Fibroblast of skin of left biceps (primary cell): ENCODE results near the gene CELA1.

Experiments used
- DNase-seq, 2 experiments: peaks; one replicate each; pipeline ENCODE4 v3.0.0-alpha.2; 2013; ENCODE audit warnings: low read depth in 2 of 2

Gene CELA1

GRCh38 chr12:51346581-51346980 is at the start of gene CELA1:
TSS of gene CELA1 (minus strand) at chr12:51346679. CDS start at chr12:51346638, 41 bp downstream.
- no peak for DNase-seq

GRCh38 chr12:51395283-51396230 is 49.1 kb upstream of the CELA1 start:
- DNase-seq: no peak

- peak; percentile 75 to 77 for DNase-seq
Measured at GRCh38 chr12:51393676-51394545, 47.4 kb upstream of the CELA1 start.

- no peak for DNase-seq
Measured at GRCh38 chr12:51392556-51393237, 46.2 kb upstream of the CELA1 start.

GRCh38 chr12:51391283-51392123 is 45.0 kb upstream of the CELA1 start, which contains the start of gene GALNT6:
TSS of gene GALNT6 (minus strand) at chr12:51391406. CDS start at chr12:51379781, 11,625 bp downstream.
- no peak for DNase-seq

GRCh38 chr12:51390891-51391282 is 44.4 kb upstream of the CELA1 start:
- no peak for DNase-seq

GRCh38 chr12:51390457-51390856 is 44.0 kb upstream of the CELA1 start:
- no peak for DNase-seq

GRCh38 chr12:51389302-51389999 is 43.0 kb upstream of the CELA1 start:
- no peak for DNase-seq

GRCh38 chr12:51388846-51389245 is 42.4 kb upstream of the CELA1 start:
- DNase-seq: no peak

- DNase-seq: no peak
Measured at GRCh38 chr12:51388069-51388799, 41.8 kb upstream of the CELA1 start.

- no peak for DNase-seq
Measured at GRCh38 chr12:51386351-51386750, 39.9 kb upstream of the CELA1 start.

GRCh38 chr12:51383269-51383905 is 36.9 kb upstream of the CELA1 start:
- DNase-seq: no peak

- DNase-seq: no peak
Measured at GRCh38 chr12:51382173-51382572, 35.7 kb upstream of the CELA1 start.

GRCh38 chr12:51381226-51382079 is 35.0 kb upstream of the CELA1 start:
- DNase-seq: no peak

- no peak for DNase-seq
Measured at GRCh38 chr12:51379571-51379970, 33.1 kb upstream of the CELA1 start.

GRCh38 chr12:51378749-51379148 is 32.3 kb upstream of the CELA1 start:
- DNase-seq: no peak

GRCh38 chr12:51377099-51377984 is 30.9 kb upstream of the CELA1 start:
- no peak for DNase-seq
